ENCODE results near the gene ATG2B.

Gene ATG2B

DNA sequence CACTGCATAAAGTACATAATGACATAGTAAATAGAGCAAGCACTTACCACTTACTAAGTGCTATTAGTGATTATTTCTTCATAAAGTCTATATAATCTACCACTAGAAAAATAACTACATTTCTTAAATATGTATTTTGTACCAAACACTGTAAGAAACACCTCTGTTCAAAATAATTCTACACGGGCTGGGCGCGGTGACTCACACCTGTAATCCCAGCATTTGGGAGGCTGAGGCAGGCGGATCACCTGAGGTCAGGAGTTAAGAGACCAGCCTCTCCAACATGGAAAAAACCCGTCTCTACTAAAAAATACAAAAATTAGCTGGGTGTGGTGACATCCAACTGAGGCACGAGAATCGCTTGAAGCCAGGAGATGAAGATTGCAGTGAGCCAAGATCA is 38.9 kb downstream of the ATG2B start:
- no peak overlapping the region for H3K9ac ChIP-seq (ENCODE audit: low read depth, low read length, poor library complexity, severe bottlenecking)
- H4K20me1 ChIP-seq (ENCODE audit: insufficient read depth, low read length, poor library complexity, severe bottlenecking), result no peaks in the 10 kb centered on the region
- H3K4me1 ChIP-seq (ENCODE audit: insufficient read depth, low read length, poor library complexity, severe bottlenecking), result no peaks in the 10 kb centered on the region
- H3F3A ChIP-seq (ENCODE audit: low read depth), result no peaks in the 10 kb centered on the region
- H3K9me3 ChIP-seq (ENCODE audit: insufficient read depth, low read depth, low read length), result no peaks in the 10 kb centered on the region
- H3K27me3 ChIP-seq (ENCODE audit: insufficient read depth, low read length, poor library complexity, severe bottlenecking), result no peaks in the 10 kb centered on the region
- H3K4me3 ChIP-seq (ENCODE audit: low read length, poor library complexity, severe bottlenecking), result no peak overlapping the region
- H3K36me3 ChIP-seq (ENCODE audit: insufficient read depth, low read length), result peaks cover 47% of the 10 kb centered on the region; the same call in 1 of the 2 replicates
- no peaks in the 10 kb centered on the region for H3K79me2 ChIP-seq (ENCODE audit: insufficient read depth, low read length)
- H3K4me2 ChIP-seq (ENCODE audit: low read depth, low read length, poor library complexity, severe bottlenecking), result no peak overlapping the region
- no peak overlapping the region for H2AFZ ChIP-seq (ENCODE audit: low read length)
- H3K9me2 ChIP-seq (replicated peaks; ENCODE audit: low read depth, low read length), result no peaks in the 10 kb centered on the region
- TF ChIP-seq, protein P1, sequence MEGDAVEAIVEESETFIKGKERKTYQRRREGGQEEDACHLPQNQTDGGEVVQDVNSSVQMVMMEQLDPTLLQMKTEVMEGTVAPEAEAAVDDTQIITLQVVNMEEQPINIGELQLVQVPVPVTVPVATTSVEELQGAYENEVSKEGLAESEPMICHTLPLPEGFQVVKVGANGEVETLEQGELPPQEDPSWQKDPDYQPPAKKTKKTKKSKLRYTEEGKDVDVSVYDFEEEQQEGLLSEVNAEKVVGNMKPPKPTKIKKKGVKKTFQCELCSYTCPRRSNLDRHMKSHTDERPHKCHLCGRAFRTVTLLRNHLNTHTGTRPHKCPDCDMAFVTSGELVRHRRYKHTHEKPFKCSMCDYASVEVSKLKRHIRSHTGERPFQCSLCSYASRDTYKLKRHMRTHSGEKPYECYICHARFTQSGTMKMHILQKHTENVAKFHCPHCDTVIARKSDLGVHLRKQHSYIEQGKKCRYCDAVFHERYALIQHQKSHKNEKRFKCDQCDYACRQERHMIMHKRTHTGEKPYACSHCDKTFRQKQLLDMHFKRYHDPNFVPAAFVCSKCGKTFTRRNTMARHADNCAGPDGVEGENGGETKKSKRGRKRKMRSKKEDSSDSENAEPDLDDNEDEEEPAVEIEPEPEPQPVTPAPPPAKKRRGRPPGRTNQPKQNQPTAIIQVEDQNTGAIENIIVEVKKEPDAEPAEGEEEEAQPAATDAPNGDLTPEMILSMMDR (conservative IDR thresholded peaks at IDR 0.05; ENCODE audit: low read length), result no peak
- TF ChIP-seq EZH2phosphoT487 (IDR thresholded peaks at IDR 0.05; ENCODE audit: borderline replicate concordance), result no peak

DNA sequence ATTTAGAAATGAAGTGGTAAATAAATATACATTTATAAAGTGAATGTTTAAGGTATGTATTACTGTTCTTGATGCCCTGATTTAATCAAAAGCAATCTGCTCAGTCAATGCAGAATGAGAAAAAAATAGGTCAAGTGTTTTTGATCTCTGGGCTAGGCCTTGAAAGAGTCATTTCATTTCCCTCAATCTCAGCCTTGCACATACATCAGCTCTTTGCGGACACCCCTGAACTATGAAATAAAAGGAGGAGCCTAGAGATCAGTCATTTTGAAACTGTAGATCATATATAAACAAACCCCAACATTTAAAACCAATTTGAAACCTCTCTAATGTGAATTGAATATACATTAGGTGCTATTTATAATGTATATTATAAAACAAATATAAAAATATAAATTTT is 42.5 kb downstream of the ATG2B start:
- Histone ChIP-seq H3K9me2 (replicated peaks; ENCODE audit: low read depth, low read length) (no peaks in the 10 kb centered on the region), H3K9ac (ENCODE audit: low read depth, low read length, poor library complexity, severe bottlenecking) (no peak overlapping the region), H3K27me3 (ENCODE audit: insufficient read depth, low read length, poor library complexity, severe bottlenecking) (no peaks in the 10 kb centered on the region), H2AFZ (ENCODE audit: low read length) (no peak overlapping the region), H3K4me3 (ENCODE audit: low read length, poor library complexity, severe bottlenecking) (no peak overlapping the region), H3F3A (ENCODE audit: low read depth) (no peaks in the 10 kb centered on the region), H3K79me2 (ENCODE audit: insufficient read depth, low read length) (no peaks in the 10 kb centered on the region), H3K9me3 (ENCODE audit: insufficient read depth, low read depth, low read length) (no peaks in the 10 kb centered on the region), H4K20me1 (ENCODE audit: insufficient read depth, low read length, poor library complexity, severe bottlenecking) (no peaks in the 10 kb centered on the region), H3K36me3 (ENCODE audit: insufficient read depth, low read length) (peaks cover 42% of the 10 kb centered on the region; the same call in 1 of the 2 replicates), H3K4me1 (ENCODE audit: insufficient read depth, low read length, poor library complexity, severe bottlenecking) (no peaks in the 10 kb centered on the region), H3K4me2 (ENCODE audit: low read depth, low read length, poor library complexity, severe bottlenecking) (no peak overlapping the region)
- no peak for TF ChIP-seq EZH2phosphoT487 (IDR thresholded peaks at IDR 0.05; ENCODE audit: borderline replicate concordance)
- TF ChIP-seq, protein P1 (conservative IDR thresholded peaks at IDR 0.05; ENCODE audit: low read length), result no peak

DNA sequence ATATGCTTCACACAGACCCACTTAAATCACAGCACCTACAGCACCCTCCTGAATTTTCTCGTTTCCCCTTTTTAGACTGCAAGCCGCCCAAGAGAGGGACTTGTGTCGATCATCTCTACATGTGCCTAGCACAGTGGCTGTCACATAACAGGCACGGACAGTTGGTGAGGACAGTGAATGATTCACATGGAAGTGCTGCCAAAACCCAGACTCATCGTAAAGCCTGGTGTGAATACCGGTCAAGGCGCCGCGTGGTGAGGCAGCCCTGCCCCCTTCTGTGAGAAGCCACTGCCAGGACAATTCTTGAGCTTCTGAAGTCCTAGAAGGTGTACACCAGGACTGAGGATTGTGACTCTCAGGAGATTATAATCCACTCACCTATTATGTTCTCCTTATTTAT is 44.3 kb downstream of the ATG2B start:
- Histone ChIP-seq H3K9me3 (ENCODE audit: insufficient read depth, low read depth, low read length) (no peaks in the 10 kb centered on the region), H3K4me3 (ENCODE audit: low read length, poor library complexity, severe bottlenecking) (no peak overlapping the region), H3K4me2 (ENCODE audit: low read depth, low read length, poor library complexity, severe bottlenecking) (no peak overlapping the region), H3K27me3 (ENCODE audit: insufficient read depth, low read length, poor library complexity, severe bottlenecking) (no peaks in the 10 kb centered on the region), H3K79me2 (ENCODE audit: insufficient read depth, low read length) (no peaks in the 10 kb centered on the region), H3F3A (ENCODE audit: low read depth) (no peaks in the 10 kb centered on the region), H3K36me3 (ENCODE audit: insufficient read depth, low read length) (peaks cover 33% of the 10 kb centered on the region), H2AFZ (ENCODE audit: low read length) (no peak overlapping the region), H3K9ac (ENCODE audit: low read depth, low read length, poor library complexity, severe bottlenecking) (no peak overlapping the region), H4K20me1 (ENCODE audit: insufficient read depth, low read length, poor library complexity, severe bottlenecking) (no peaks in the 10 kb centered on the region), H3K4me1 (ENCODE audit: insufficient read depth, low read length, poor library complexity, severe bottlenecking) (no peaks in the 10 kb centered on the region), H3K9me2 (replicated peaks; ENCODE audit: low read depth, low read length) (no peaks in the 10 kb centered on the region)
- TF ChIP-seq, protein P1 (conservative IDR thresholded peaks at IDR 0.05; ENCODE audit: low read length), result no peak
- no peak for TF ChIP-seq EZH2phosphoT487 (IDR thresholded peaks at IDR 0.05; ENCODE audit: borderline replicate concordance)

Measured in Loucy (cell line).